Natural killer cell (primary cell): Measurements from ENCODE around the gene TPM3. TPM values are rescaled to one million over a fixed set of nuclear protein-coding genes. Genes with fewer than 3 reads are reported as not detected.
"Not testable (repeated sequence)": the region's sequence is repeated elsewhere in the genome, so short reads cannot be mapped to it uniquely, and the experiment has no call there.

Source experiments
- ATAC-seq, 3 donors: fragments of 150-1000 bp in 2 of 3; fragments of 200-7000 bp in 1 of 3; cut with Tn5 transposase; 1 replicate in 1 of 3; 2 replicates in 2 of 3; pipeline ENCODE4 v1.10.0; 2021; ENCODE audit warnings: mild to moderate bottlenecking in 2 of 3, moderate library complexity in 2 of 3
- DNase-seq, 2 donors: peaks; one replicate each; pipeline versions ENCODE4 v3.0.0 to v3.0.0-alpha.2; 2013 to 2021; ENCODE audit warnings: mixed read lengths in 1 of 2
- H3K27ac ChIP-seq: one replicate; pipeline ENCODE4 v1.5.1; 2013; ENCODE audit warnings: mild to moderate bottlenecking, low read length
- H3K27me3 ChIP-seq: one replicate; pipeline ENCODE4 v1.6.1; 2013; ENCODE audit warnings: low read length; ENCODE audit not compliant: control insufficient read depth, insufficient read depth
- H3K36me3 ChIP-seq: one replicate; pipeline ENCODE4 v1.6.1; 2013; ENCODE audit warnings: low read length; ENCODE audit not compliant: control insufficient read depth, insufficient read depth
- H3K4me1 ChIP-seq: one replicate; pipeline ENCODE4 v1.6.1; 2013; ENCODE audit warnings: low read length; ENCODE audit not compliant: control insufficient read depth, insufficient read depth
- H3K4me3 ChIP-seq: one replicate; pipeline ENCODE4 v1.5.1; 2013; ENCODE audit warnings: low read length
- H3K9me3 ChIP-seq: one replicate; pipeline ENCODE4 v1.6.1; 2013; ENCODE audit warnings: low read length; ENCODE audit not compliant: control insufficient read depth, insufficient read depth
- H3K27ac Mint-ChIP-seq, 2 donors: one replicate each; pipeline ENCODE4 v1.8.0; 2022; ENCODE audit warnings: mild to moderate bottlenecking in 2 of 2, mixed read lengths in 2 of 2, moderate library complexity in 1 of 2
- H3K27me3 Mint-ChIP-seq, 2 donors: one replicate each; pipeline ENCODE4 v1.8.0; 2022; ENCODE audit warnings: low read depth in 2 of 2, mixed read lengths in 2 of 2
- H3K36me3 Mint-ChIP-seq: one replicate; pipeline ENCODE4 v1.8.0; 2022; ENCODE audit warnings: mixed read lengths
- H3K4me1 Mint-ChIP-seq, 2 donors: one replicate each; pipeline ENCODE4 v1.8.0; 2022; ENCODE audit warnings: mixed read lengths in 2 of 2
- H3K4me3 Mint-ChIP-seq: one replicate; pipeline ENCODE4 v1.8.0; 2022; ENCODE audit warnings: mild to moderate bottlenecking, moderate library complexity, mixed read lengths
- H3K9me3 Mint-ChIP-seq, 2 donors: one replicate each; pipeline ENCODE4 v1.8.0; 2022; ENCODE audit warnings: mixed read lengths in 2 of 2
- CTCF ChIP-seq: fragments of 200-600 bp; IDR thresholded peaks from one replicate; pipeline ENCODE4 v1.8.0; 2022; ENCODE audit warnings: antibody characterized with exemption
- WGBS: methylation state at CpG from one replicate; pipeline ENCODE4 v1.1.7; 2013; ENCODE audit warnings: missing lambda C conversion rate; ENCODE audit not compliant: insufficient coverage; 5-methylcytosine and 5-hydroxymethylcytosine counted together
- intact Hi-C: fragments of 100-400 bp; cut with micrococcal nuclease; formaldehyde crosslinking; loops from one replicate; pipeline ENCODE4 v1.14.2; 2022
- total RNA-seq, 4 donors: library from RNA; stranded (reverse); fragments of 120-200 nt in 1 of 4; gene quantifications; one replicate each; pipeline versions ENCODE4 v1.2.3 to v1.2.4, GENCODE V29; 2013 to 2022

TPM3 gene
- total RNA-seq, 3 donors from 2014 or later (not counting 1 experiment from before 2014, with no cell fraction given) = 516 to 622 (median 551) TPM

- TF ChIP-seq CTCF = no peak
- H3K4me3 Mint-ChIP-seq = no peak within 1 kb of the TSS
Observed at GRCh38 chr1:154154534-154155191, 37.2 kb downstream of the TPM3 start, which contains the start of gene NUP210L. TSS of gene NUP210L (minus strand) at chr1:154155073.

GRCh38 chr1:154154053-154154452 lies 37.8 kb downstream of the TPM3 start:
- DNase-seq = no peak
- 92% methylated on average over 5 of the region's 6 CpGs for WGBS
- H3K36me3 ChIP-seq = peaks cover 30% of the 10 kb centered on the region
- no peaks in the 10 kb centered on the region for H3K27me3 ChIP-seq
- intact Hi-C loops = no loop called here
- peak overlapping the region; percentile 86 to 93 for H3K27ac Mint-ChIP-seq
- peak overlapping the region; percentile 6 for H3K27ac ChIP-seq
- no peaks in the 10 kb centered on the region for H3K27me3 Mint-ChIP-seq
- peaks cover 38 to 39% of the 10 kb centered on the region in 2 donors for H3K4me1 Mint-ChIP-seq
- H3K9me3 Mint-ChIP-seq = no peaks in the 10 kb centered on the region
- ATAC-seq = no peak
- H3K4me3 Mint-ChIP-seq = no peak overlapping the region
- peaks cover 26% of the 10 kb centered on the region for H3K4me1 ChIP-seq
- no peak for TF ChIP-seq CTCF
- no peak overlapping the region for H3K4me3 ChIP-seq
- H3K36me3 Mint-ChIP-seq = no peaks in the 10 kb centered on the region
- H3K9me3 ChIP-seq = no peaks in the 10 kb centered on the region

More at GRCh38 chr1:154154534-154155191, 37.2 kb downstream of the TPM3 start, which contains the start of gene NUP210L:
- no peak within 1 kb of the TSS for H3K4me3 ChIP-seq
- no peaks in the 10 kb centered on the region for H3K36me3 Mint-ChIP-seq
- no peaks in the 10 kb centered on the region for H3K9me3 ChIP-seq
- intact Hi-C loops = no loop called here
- H3K27ac Mint-ChIP-seq = peak within 1 kb of the TSS; percentile 93 to 98
- DNase-seq (no peak), ATAC-seq (no peak)
- no peaks in the 10 kb centered on the region for H3K9me3 Mint-ChIP-seq
- peaks cover 27% of the 10 kb centered on the region for H3K4me1 ChIP-seq
- WGBS = 94% methylated on average over 28 of the region's 29 CpGs
- peaks cover 36% of the 10 kb centered on the region for H3K36me3 ChIP-seq
- peaks cover 44 to 45% of the 10 kb centered on the region in 2 donors for H3K4me1 Mint-ChIP-seq
- no peaks in the 10 kb centered on the region for H3K27me3 Mint-ChIP-seq
- peak within 1 kb of the TSS; percentile 6 for H3K27ac ChIP-seq
- no peaks in the 10 kb centered on the region for H3K27me3 ChIP-seq

GRCh38 chr1:154151311-154151710 lies 40.6 kb downstream of the TPM3 start:
- no peaks in the 10 kb centered on the region for H3K9me3 ChIP-seq
- H3K27me3 Mint-ChIP-seq = no peaks in the 10 kb centered on the region
- H3K4me3 Mint-ChIP-seq = no peak overlapping the region
- intact Hi-C loops = no loop called here
- H3K27me3 ChIP-seq = no peaks in the 10 kb centered on the region
- no peaks in the 10 kb centered on the region for H3K36me3 Mint-ChIP-seq
- no peak overlapping the region for H3K27ac Mint-ChIP-seq
- no peaks in the 10 kb centered on the region for H3K9me3 Mint-ChIP-seq
- H3K4me3 ChIP-seq = no peak overlapping the region
- H3K27ac ChIP-seq = no peak overlapping the region
- ATAC-seq = no peak
- H3K4me1 Mint-ChIP-seq = peaks cover 11 to 12% of the 10 kb centered on the region in 2 donors
- no peak for DNase-seq
- no peak for TF ChIP-seq CTCF
- H3K36me3 ChIP-seq = peaks cover 24% of the 10 kb centered on the region
- peaks cover 7% of the 10 kb centered on the region for H3K4me1 ChIP-seq

- no peak for ATAC-seq
- no peaks in the 10 kb centered on the region for H3K9me3 ChIP-seq
- peaks cover 1% of the 10 kb centered on the region for H3K36me3 ChIP-seq
- no peak for TF ChIP-seq CTCF
- Mint-ChIP-seq H3K9me3 (no peaks in the 10 kb centered on the region), H3K4me3 (no peak overlapping the region), H3K4me1 (peaks cover 1 to 2% of the 10 kb centered on the region in 2 donors), H3K36me3 (no peaks in the 10 kb centered on the region), H3K27ac (no peak overlapping the region), H3K27me3 (no peaks in the 10 kb centered on the region)
- no peak overlapping the region for H3K4me3 ChIP-seq
- no peaks in the 10 kb centered on the region for H3K4me1 ChIP-seq
- DNase-seq = no peak
- no peaks in the 10 kb centered on the region for H3K27me3 ChIP-seq
- intact Hi-C loops = no loop called here
- 27% methylated on average over 2 of the region's 3 CpGs for WGBS
- H3K27ac ChIP-seq = no peak overlapping the region
Observed at GRCh38 chr1:154148807-154149206, 43.1 kb downstream of the TPM3 start.

- not testable (repeated sequence) for H3K4me3 ChIP-seq, H3K27ac Mint-ChIP-seq
Observed at GRCh38 chr1:154147505-154147904, 44.4 kb downstream of the TPM3 start.

More at GRCh38 chr1:154147505-154147904, 44.4 kb downstream of the TPM3 start:
- intact Hi-C loops, H3K4me1 ChIP-seq, H3K27me3 Mint-ChIP-seq, H3K4me3 Mint-ChIP-seq, H3K9me3 ChIP-seq, H3K27ac ChIP-seq, H3K9me3 Mint-ChIP-seq, ATAC-seq, H3K4me1 Mint-ChIP-seq, H3K36me3 ChIP-seq, H3K27me3 ChIP-seq, H3K36me3 Mint-ChIP-seq, DNase-seq: not testable (repeated sequence)
- WGBS = 97% methylated on average over 5 of the region's 5 CpGs
